Gastroesophageal sphincter (tissue), 3 donors: ENCODE data around the gene C9orf72.

Source experiments
- CTCF ChIP-seq, 4 experiments: fragments of 200-600 bp in 2 of 4; fragments of 450-650 bp in 2 of 4; sonication (generic) in 1 of 4; IDR thresholded peaks; one replicate each; pipeline ENCODE4 v1.5.1; 2017 to 2019; ENCODE audit warnings: antibody characterized with exemption in 4 of 4, mild to moderate bottlenecking in 2 of 4, moderate library complexity in 2 of 4
- EP300 ChIP-seq: sonication (generic); formaldehyde crosslinking; IDR thresholded peaks from one replicate; pipeline ENCODE4 v1.6.1; 2017; ENCODE audit warnings: antibody characterized with exemption, mild to moderate bottlenecking
- POLR2A ChIP-seq, 2 donors: fragments of 450-650 bp; IDR thresholded peaks; one replicate each; pipeline ENCODE4 v1.6.1; 2017; ENCODE audit warnings: antibody characterized with exemption in 2 of 2, mild to moderate bottlenecking in 2 of 2, moderate library complexity in 1 of 2
- POLR2AphosphoS5 ChIP-seq: sonication (generic); formaldehyde crosslinking; IDR thresholded peaks from one replicate; pipeline ENCODE4 v1.6.1; 2017; ENCODE audit warnings: antibody characterized with exemption

- TF ChIP-seq CTCF (IDR thresholded peaks at IDR 0.05) (no peak), POLR2AphosphoS5 (peak; percentile 31), POLR2A (IDR thresholded peaks at IDR 0.05) (no peak), EP300 (no peak)
Measured at GRCh38 chr9:27499451-27499850, 73.8 kb downstream of the C9orf72 start.
